ENCODE data around the gene NTRK3.

Gene NTRK3

GRCh38 chr15:88178631-88179030 is 77.9 kb downstream of the NTRK3 start:
- DNase-seq (ENCODE audit: low read depth) = no peak

- DNase-seq (ENCODE audit: low read depth) = no peak
Observed at GRCh38 chr15:88177451-88177850, 79.1 kb downstream of the NTRK3 start.

- DNase-seq (ENCODE audit: low read depth) = no peak
Observed at GRCh38 chr15:88174571-88174970, 82.0 kb downstream of the NTRK3 start.

GRCh38 chr15:88166082-88166993 is 90.2 kb downstream of the NTRK3 start:
- DNase-seq (ENCODE audit: low read depth) = no peak

GRCh38 chr15:88161636-88162035 is 94.9 kb downstream of the NTRK3 start:
- DNase-seq (ENCODE audit: low read depth) = no peak

GRCh38 chr15:88155310-88155709 is 101.2 kb downstream of the NTRK3 start:
- DNase-seq (ENCODE audit: low read depth) = no peak

GRCh38 chr15:88152672-88153071 is 103.9 kb downstream of the NTRK3 start:
- no peak for DNase-seq (ENCODE audit: low read depth)

- DNase-seq (ENCODE audit: low read depth) = no peak
Observed at GRCh38 chr15:88147760-88148159, 108.8 kb downstream of the NTRK3 start.

- DNase-seq (ENCODE audit: low read depth) = no peak
Observed at GRCh38 chr15:88144921-88145653, 111.5 kb downstream of the NTRK3 start.

- no peak for DNase-seq (ENCODE audit: low read depth)
Observed at GRCh38 chr15:88142121-88142520, 114.4 kb downstream of the NTRK3 start.

GRCh38 chr15:88141269-88141889 is 115.2 kb downstream of the NTRK3 start:
- no peak for DNase-seq (ENCODE audit: low read depth)

- no peak for DNase-seq (ENCODE audit: low read depth)
Observed at GRCh38 chr15:88140398-88140797, 116.1 kb downstream of the NTRK3 start.

GRCh38 chr15:88139936-88140335 is 116.6 kb downstream of the NTRK3 start:
- DNase-seq (ENCODE audit: low read depth) = no peak

GRCh38 chr15:88133795-88134194 is 122.7 kb downstream of the NTRK3 start:
- DNase-seq (ENCODE audit: low read depth) = no peak

GRCh38 chr15:88132499-88132898 is 124.0 kb downstream of the NTRK3 start:
- DNase-seq (ENCODE audit: low read depth) = no peak

- DNase-seq (ENCODE audit: low read depth) = no peak
Observed at GRCh38 chr15:88131937-88132336, 124.6 kb downstream of the NTRK3 start.

- DNase-seq (ENCODE audit: low read depth) = no peak
Observed at GRCh38 chr15:88127432-88127790, 129.1 kb downstream of the NTRK3 start.

GRCh38 chr15:88126695-88127431 is 129.7 kb downstream of the NTRK3 start:
- no peak for DNase-seq (ENCODE audit: low read depth)

GRCh38 chr15:88125576-88125975 is 131.0 kb downstream of the NTRK3 start:
- DNase-seq (ENCODE audit: low read depth) = no peak

GRCh38 chr15:88124199-88124598 is 132.3 kb downstream of the NTRK3 start:
- DNase-seq (ENCODE audit: low read depth) = no peak

- DNase-seq (ENCODE audit: low read depth) = no peak
Observed at GRCh38 chr15:88121968-88122530, 134.5 kb downstream of the NTRK3 start.

- no peak for DNase-seq (ENCODE audit: low read depth)
Observed at GRCh38 chr15:88120026-88120425, 136.5 kb downstream of the NTRK3 start.
